GM10266 (cell line): ENCODE data around the gene SPTLC2.

ENCODE experiments used
- DNase-seq: peaks from one replicate; pipeline ENCODE4 v3.0.0; 2012; ENCODE audit errors: extremely low spot score
- CTCF ChIP-seq: IDR thresholded peaks from 2 replicates; pipeline ENCODE4 v1.5.1; 2012; ENCODE audit warnings: mild to moderate bottlenecking, low read depth; ENCODE audit not compliant: control insufficient read depth, insufficient read depth; ENCODE audit errors: missing control alignments

Gene SPTLC2

GRCh38 chr14:77516126-77516525 lies 100.3 kb downstream of the SPTLC2 start:
- DNase-seq, result no peak
- TF ChIP-seq CTCF, result no peak

- TF ChIP-seq CTCF, result no peak
- no peak for DNase-seq
These were observed 104.8 kb downstream of the SPTLC2 start for GRCh38 chr14:77511486-77512162.

- DNase-seq, result no peak
- TF ChIP-seq CTCF, result no peak
These were observed 107.1 kb downstream of the SPTLC2 start for GRCh38 chr14:77509366-77509765.

- no peak for DNase-seq
- no peak for TF ChIP-seq CTCF
These were observed 107.6 kb downstream of the SPTLC2 start for GRCh38 chr14:77508876-77509275.

- TF ChIP-seq CTCF, result no peak
These were observed 108.2 kb downstream of the SPTLC2 start for GRCh38 chr14:77508249-77508648.

GRCh38 chr14:77507762-77508161 lies 108.7 kb downstream of the SPTLC2 start:
- DNase-seq, result no peak
- TF ChIP-seq CTCF, result no peak

More at GRCh38 chr14:77508249-77508648, 108.2 kb downstream of the SPTLC2 start:
- no peak for DNase-seq

- no peak for DNase-seq
- no peak for TF ChIP-seq CTCF
These were observed 111.4 kb downstream of the SPTLC2 start for GRCh38 chr14:77505031-77505430.
